GM12872 (cell line): ENCODE data around the gene DUSP1.
A peak's percentile ranks its signal among the peaks of the same experiment; 100 is the strongest.

Experiments used
- CTCF ChIP-seq: IDR thresholded peaks from 3 replicates; pipeline ENCODE4 v1.5.1; 2011; ENCODE audit warnings: low read depth, mild to moderate bottlenecking, low read length, moderate library complexity; ENCODE audit not compliant: insufficient read depth

DUSP1 gene

GRCh38 chr5:172764861-172765765 is 5.9 kb downstream of the DUSP1 start:
- 0 out of 3 replicates have a peak, but pooled peaks have one; percentile 4 for TF ChIP-seq CTCF

- no peak for TF ChIP-seq CTCF
These were observed 7.9 kb downstream of the DUSP1 start for GRCh38 chr5:172763120-172763464.

- no peak for TF ChIP-seq CTCF
These were observed 8.5 kb downstream of the DUSP1 start for GRCh38 chr5:172762214-172763119.

- TF ChIP-seq CTCF: no peak
These were observed 10.0 kb downstream of the DUSP1 start for GRCh38 chr5:172760959-172761358.

GRCh38 chr5:172760136-172760535 is 10.9 kb downstream of the DUSP1 start:
- no peak for TF ChIP-seq CTCF

- no peak for TF ChIP-seq CTCF
These were observed 12.2 kb downstream of the DUSP1 start for GRCh38 chr5:172758834-172759149.

- no peak for TF ChIP-seq CTCF
These were observed 12.7 kb downstream of the DUSP1 start for GRCh38 chr5:172758077-172758833.
